A673 (cell line): Measurements from ENCODE around the gene TBC1D10B. TPM values are rescaled to one million over a fixed set of nuclear protein-coding genes. Genes with fewer than 3 reads are reported as not detected.

ENCODE experiments used
- BruUV-seq: library from RNA; stranded (reverse); fragments of 400-500 nt; replicated peaks from 2 replicates; lab custom pipeline; 2021; lab: Mats Ljungman, UMichigan
- CTCF ChIA-PET: fragments of 300-600 bp; sonication (Branson Sonifier 250); formaldehyde crosslinking; loops from one replicate; lab custom pipeline; 2022; ENCODE audit warnings: antibody characterized with exemption; lab: Charles Lee
- POLR2A ChIA-PET: fragments of 300-600 bp; sonication (Branson Sonifier 250); formaldehyde crosslinking; loops from one replicate; lab custom pipeline; 2022; ENCODE audit warnings: antibody characterized with exemption; ENCODE audit not compliant: low non-redundant PET; lab: Charles Lee
- DNase-seq: peaks from one replicate; pipeline ENCODE4 v3.0.0-alpha.2; 2015; ENCODE audit warnings: low spot score
- H3K27ac ChIP-seq: fragments of 200-600 bp; sonication (generic); 2 replicates; pipeline ENCODE4 v1.5.1; 2016; ENCODE audit warnings: mixed run types, low read depth, mild to moderate bottlenecking, mixed read lengths, antibody characterized with exemption, low read length; ENCODE audit not compliant: poor library complexity, severe bottlenecking
- H3K27me3 ChIP-seq: fragments of 200-600 bp; sonication (generic); replicated peaks from 2 replicates; pipeline ENCODE4 v1.6.1; 2017; ENCODE audit warnings: mixed run types, low read depth, mild to moderate bottlenecking, mixed read lengths, antibody characterized with exemption, low read length; ENCODE audit not compliant: insufficient read depth, poor library complexity
- H3K36me3 ChIP-seq: fragments of 200-600 bp; sonication (generic); 2 replicates; pipeline ENCODE4 v1.6.1; 2016; ENCODE audit warnings: mixed run types, mild to moderate bottlenecking, mixed read lengths, antibody characterized with exemption, low read length; ENCODE audit not compliant: insufficient read depth, poor library complexity, severe bottlenecking
- H3K4me1 ChIP-seq: fragments of 200-600 bp; sonication (generic); 2 replicates; pipeline ENCODE4 v1.6.1; 2017; ENCODE audit warnings: mixed run types, mild to moderate bottlenecking, mixed read lengths, antibody characterized with exemption, low read length; ENCODE audit not compliant: insufficient read depth, poor library complexity, severe bottlenecking
- H3K4me3 ChIP-seq: fragments of 200-600 bp; sonication (generic); 2 replicates; pipeline ENCODE4 v1.5.1; 2016; ENCODE audit warnings: low read depth, mixed run types, mild to moderate bottlenecking, mixed read lengths, low read length; ENCODE audit not compliant: poor library complexity, severe bottlenecking
- H3K9me3 ChIP-seq: fragments of 200-600 bp; sonication (generic); 2 replicates; pipeline ENCODE4 v1.6.1; 2016; ENCODE audit warnings: mixed run types, low read depth, mild to moderate bottlenecking, mixed read lengths, antibody characterized with exemption, low read length; ENCODE audit not compliant: poor library complexity, severe bottlenecking
- CTCF ChIP-seq: fragments of 300-800, 200-600 bp; sonication (generic); conservative IDR thresholded peaks from 2 replicates; pipeline ENCODE4 v1.5.1; 2017; ENCODE audit warnings: low read depth, mild to moderate bottlenecking, antibody characterized with exemption, low read length, moderate library complexity, mixed read lengths
- EZH2 ChIP-seq: fragments of 200-600 bp; sonication (generic); IDR thresholded peaks from 2 replicates; pipeline ENCODE4 v1.6.1; 2017; ENCODE audit warnings: borderline replicate concordance, low read depth, mild to moderate bottlenecking, mixed read lengths, antibody characterized with exemption, low read length; ENCODE audit not compliant: poor library complexity, severe bottlenecking
- intact Hi-C: fragments of 100-400 bp; cut with micrococcal nuclease; formaldehyde crosslinking; loops from one replicate; pipeline ENCODE4 v1.10.0; 2022; ENCODE audit not compliant: unreplicated experiment
- total RNA-seq: library from RNA; stranded (reverse); gene quantifications from 2 replicates; pipeline ENCODE4 v1.2.3, GENCODE V29; 2021

Gene TBC1D10B
- total RNA-seq, 1 experiment from 2014 or later: 66.0 TPM

- Histone ChIP-seq H3K4me1 (peaks cover 21% of the 10 kb centered on the region), H3K4me3 (no peak overlapping the region), H3K9me3 (no peaks in the 10 kb centered on the region), H3K36me3 (peaks cover 10% of the 10 kb centered on the region), H3K27me3 (no peaks in the 10 kb centered on the region), H3K27ac (peak overlapping the region; percentile 4)
- ChIA-PET CTCF (interaction anchor here (0.6 kb wide), 1 partner anchor 207 kb away, joined by 7 read pairs; no protein-coding TSS in a partner anchor), POLR2A (no interaction called here)
- intact Hi-C loops: no loop called here
- TF ChIP-seq CTCF (no peak), EZH2 (no peak)
- no peak for DNase-seq
- BruUV-seq: no TSS peak
Measured at GRCh38 chr16:30401768-30402425, 31.6 kb upstream of the TBC1D10B start.

GRCh38 chr16:30399435-30400186, 29.3 kb upstream of the TBC1D10B start:
- TF ChIP-seq EZH2 (no peak), CTCF (no peak)
- Histone ChIP-seq H3K4me1 (peaks cover 26% of the 10 kb centered on the region), H3K4me3 (peak overlapping the region; percentile 54), H3K9me3 (no peaks in the 10 kb centered on the region), H3K27me3 (no peaks in the 10 kb centered on the region), H3K27ac (peak overlapping the region; percentile 91), H3K36me3 (peaks cover 10% of the 10 kb centered on the region)
- CTCF ChIA-PET: interaction anchor here (0.6 to 1.0 kb wide), 2 partner anchors 30 to 199 kb away, joined by 3 to 4 read pairs; partner anchors contain the start of gene DCTPP1
- POLR2A ChIA-PET: no interaction called here
- intact Hi-C loops: no loop called here
- DNase-seq: no peak
- no TSS peak for BruUV-seq

GRCh38 chr16:30398661-30399434, 28.6 kb upstream of the TBC1D10B start:
- BruUV-seq: no TSS peak
- POLR2A ChIA-PET: interaction anchor here (0.6 kb wide), 1 partner anchor 220 kb away, joined by 3 read pairs; no protein-coding TSS in a partner anchor
- H3K9me3 ChIP-seq: no peaks in the 10 kb centered on the region
- H3K27ac ChIP-seq: peak overlapping the region; percentile 91
- intact Hi-C loops: no loop called here
- H3K27me3 ChIP-seq: no peaks in the 10 kb centered on the region
- no peak for DNase-seq
- H3K36me3 ChIP-seq: peaks cover 10% of the 10 kb centered on the region
- no peak overlapping the region for H3K4me3 ChIP-seq
- TF ChIP-seq EZH2 (no peak), CTCF (no peak)
- CTCF ChIA-PET: interaction anchor here (1.0 kb wide), 1 partner anchor 31 kb away, joined by 4 read pairs; the partner anchor contains the start of gene DCTPP1
- H3K4me1 ChIP-seq: peaks cover 29% of the 10 kb centered on the region
